Measurements from ENCODE around the gene HYI.
"Not testable (repeated sequence)": the region's sequence is repeated elsewhere in the genome, so short reads cannot be mapped to it uniquely, and the experiment has no call there.

Gene HYI, protein sequence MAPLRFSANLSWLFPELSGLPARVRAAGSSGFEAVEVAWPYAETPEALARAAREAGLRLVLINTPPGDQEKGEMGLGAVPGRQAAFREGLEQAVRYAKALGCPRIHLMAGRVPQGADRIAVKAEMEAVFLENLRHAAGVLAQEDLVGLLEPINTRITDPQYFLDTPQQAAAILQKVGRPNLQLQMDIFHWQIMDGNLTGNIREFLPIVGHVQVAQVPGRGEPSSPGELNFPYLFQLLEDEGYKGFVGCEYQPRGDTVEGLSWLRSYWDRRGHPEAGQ

DNA sequence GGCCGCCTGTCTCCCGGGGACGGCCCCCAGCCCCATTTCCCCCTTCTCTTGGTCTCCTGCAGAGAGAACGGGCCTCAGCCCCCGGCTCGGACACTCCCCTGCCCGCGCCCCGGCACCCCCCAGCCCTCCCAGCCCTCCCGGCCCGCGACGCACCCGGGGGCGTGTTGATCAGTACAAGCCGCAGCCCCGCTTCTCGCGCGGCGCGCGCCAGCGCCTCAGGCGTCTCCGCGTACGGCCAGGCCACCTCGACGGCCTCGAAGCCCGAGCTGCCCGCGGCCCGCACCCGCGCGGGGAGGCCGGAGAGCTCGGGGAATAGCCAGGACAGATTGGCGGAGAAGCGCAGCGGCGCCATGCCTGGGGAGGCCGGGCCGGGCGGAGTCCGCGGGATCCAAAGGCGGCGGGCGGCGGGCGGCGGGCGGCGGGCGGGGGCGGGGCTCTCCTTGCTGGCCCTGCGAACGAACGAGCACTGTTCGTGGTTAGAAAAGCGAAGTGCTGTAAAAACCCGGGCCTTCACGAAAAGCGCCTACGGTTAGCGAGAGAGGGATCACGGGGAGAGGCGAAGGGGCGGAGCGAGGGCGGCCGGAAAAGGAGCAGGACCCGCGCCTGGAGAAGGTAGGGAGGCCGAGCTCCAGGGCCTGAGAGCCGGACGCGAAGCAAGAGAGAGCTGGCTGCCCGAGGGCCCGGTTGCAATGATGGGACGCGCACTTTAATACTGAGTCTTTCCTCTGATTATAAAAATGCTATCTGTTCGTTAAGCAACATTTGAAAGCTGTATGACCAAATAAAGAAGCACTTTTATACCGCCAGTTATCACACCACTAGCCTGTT lies at the start of gene HYI:
HYI (minus strand) TSS at position 490 of the 828 bp plus-strand sequence; CDS start at position 352, 138 bp downstream.
- peak; percentile 90 for DNase-seq

DNA sequence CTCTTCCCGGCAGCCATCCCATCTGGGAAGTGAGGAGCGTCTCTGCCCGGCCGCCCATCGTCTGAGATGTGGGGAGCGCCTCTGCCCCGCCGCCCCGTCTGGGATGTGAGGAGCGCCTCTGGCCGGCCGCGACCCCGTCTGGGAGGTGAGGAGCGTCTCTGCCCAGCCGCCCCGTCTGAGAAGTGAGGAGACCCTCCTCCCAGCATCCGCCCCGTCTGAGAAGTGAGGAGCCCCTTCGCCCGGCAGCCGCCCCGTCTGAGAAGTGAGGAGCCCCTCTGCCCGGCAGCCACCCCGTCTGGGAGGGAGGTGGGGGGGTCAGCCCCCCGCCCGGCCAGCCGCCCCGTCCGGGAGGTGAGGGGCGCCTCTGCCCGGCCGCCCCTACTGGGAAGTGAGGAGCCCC lies 48.1 kb upstream of the HYI start:
- DNase-seq = not testable (repeated sequence)

DNA sequence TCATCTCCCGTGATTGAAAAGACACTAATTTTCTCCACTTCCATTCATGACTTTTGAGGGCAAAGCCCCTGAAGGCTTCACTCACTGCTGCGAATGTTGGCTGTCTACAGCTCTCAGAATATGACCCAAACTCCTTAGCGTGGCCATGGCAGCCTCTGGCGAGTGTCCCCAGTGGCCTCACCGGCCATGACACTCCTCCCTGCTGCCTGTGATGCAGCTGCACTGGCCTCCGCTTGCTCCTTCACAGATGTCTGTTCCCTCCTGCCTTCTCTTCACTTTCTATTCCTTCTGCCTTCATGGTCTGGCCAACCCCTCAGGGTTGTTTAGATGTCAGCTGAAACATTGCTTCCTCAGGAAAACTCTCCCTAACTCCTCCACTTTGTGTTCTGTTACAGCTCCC lies 46.2 kb upstream of the HYI start:
- no peak for DNase-seq

DNA sequence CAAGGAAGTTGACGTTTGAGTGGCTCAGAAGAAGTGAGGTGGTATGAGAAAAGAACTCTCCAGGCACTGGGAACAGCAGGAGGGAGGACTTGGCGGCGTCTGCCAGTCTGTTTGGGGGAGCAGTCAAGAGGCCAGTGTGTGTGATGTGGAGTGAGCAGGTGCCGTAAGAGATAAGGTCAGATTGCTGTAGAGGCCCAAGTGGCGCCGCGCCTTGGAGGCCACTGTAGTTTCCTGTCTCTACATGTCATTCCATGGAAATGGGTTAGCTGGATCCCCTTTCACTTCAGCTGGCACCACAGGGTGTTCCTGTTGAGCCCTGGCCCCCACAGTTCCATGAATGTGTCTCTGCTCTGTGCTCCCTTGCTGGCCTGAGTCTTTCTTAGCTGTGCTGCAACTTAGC lies 41.5 kb upstream of the HYI start:
- no peak for DNase-seq

DNA sequence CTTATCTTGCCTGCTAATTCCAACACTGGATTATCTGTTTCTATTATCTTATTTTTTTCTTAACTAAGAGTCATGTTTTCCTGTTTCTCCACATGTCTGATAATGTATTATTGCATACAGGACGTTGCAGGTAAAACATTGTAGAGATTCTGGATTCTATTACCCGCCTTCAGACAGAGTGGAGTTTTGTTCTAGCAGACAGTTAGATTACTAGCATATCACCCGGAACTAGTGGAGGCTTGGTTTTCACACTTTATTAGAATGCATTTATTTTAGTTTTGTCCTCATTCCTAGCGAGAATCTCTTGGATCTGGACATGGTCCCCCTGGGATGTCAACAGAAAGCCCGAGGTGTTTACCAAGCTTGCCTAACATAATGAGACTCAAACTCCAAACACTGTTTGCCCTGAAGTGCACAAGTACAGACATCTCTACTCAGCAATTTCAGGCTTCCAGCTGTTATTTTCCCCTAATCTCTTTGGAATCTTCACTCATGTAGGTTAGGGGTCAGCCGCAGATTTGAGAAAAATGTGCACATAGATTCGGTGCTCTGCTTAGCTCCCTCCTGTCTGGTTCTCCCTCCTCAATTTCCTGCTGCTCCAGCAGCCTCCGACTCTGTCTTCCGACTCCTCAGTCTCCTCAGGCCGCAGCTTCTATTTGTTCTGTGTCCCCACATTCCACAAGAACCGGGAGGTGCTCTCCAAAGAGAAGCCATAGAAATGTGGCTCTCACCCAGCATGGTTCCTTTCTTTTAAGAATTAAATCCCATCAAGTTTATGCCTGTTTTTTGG lies 40.1 kb upstream of the HYI start:
- no peak for DNase-seq

DNA sequence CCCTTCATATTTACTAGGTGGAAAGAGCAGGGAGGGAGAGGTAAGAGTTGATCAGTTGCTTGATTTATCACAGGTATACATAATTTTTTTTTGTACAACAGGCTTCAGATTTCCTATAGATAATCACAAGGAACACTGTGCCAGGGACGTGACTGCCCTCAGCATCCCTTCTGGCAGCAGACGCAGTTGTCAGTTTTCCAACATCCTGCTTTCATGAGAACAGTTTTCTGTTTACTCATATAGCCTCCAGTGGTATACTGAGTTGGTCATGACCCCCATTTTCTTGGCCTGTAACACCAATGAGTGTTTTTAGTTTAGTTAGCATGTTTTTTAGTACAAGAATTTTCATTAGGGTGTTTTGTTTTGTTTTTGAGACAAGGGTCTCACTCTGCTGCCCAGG lies 39.1 kb upstream of the HYI start:
- no peak for DNase-seq

DNA sequence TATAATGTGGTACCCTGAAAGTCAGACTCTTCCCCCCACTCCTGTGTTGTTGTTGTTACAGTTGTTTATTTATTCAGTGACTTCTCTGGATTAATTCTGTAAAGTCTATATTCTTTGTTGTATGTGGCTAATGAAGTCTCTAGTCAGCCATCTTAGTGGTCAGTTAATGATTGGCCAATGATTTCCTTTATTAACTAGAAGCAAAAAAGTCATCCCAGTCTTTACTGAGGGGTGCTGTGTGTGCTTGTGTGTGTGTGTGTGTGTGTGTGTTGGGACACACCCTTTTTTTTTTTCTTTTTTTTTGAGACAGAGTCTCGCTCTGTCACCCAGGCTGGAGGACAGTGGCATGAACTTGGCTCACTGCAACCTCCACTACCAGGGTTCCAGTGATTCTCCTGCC lies 37.3 kb upstream of the HYI start:
- DNase-seq = no peak

DNA sequence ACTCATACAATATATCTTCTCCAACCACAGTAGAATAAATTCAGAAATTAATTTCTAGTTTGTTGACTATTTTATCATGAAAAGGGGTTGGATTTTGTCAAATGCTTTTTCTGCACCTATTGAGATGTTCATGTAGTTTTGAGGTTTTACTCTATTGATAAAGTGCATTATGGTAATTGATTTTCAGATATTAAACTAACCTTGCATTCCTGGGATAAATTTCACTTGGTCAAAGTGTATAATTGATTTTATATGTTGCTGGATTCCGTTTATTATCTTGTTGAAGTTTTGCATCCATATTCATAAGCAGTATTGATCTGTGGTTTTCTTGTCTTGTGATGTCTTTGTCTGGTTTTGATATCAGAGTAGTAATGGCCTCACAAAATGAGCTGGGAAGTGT lies 34.4 kb upstream of the HYI start:
- DNase-seq = no peak

DNA sequence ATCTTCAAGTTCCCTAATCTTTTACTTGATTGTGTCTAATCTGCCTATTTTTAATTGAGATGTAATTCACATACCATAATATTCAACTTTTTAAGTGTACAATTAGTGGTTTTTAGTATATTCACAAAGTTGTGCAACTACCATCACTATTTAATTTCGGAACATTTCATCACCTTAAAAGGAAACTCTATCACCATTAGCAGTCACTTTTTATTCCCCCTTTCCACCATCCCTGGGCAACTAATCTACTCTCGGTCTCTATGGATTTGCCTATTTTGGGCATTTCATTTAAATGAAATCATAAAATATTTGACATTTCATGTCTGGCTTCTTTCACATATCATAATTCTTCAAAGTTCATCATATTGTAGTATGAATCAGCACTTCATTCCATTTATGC lies 30.6 kb upstream of the HYI start:
- DNase-seq = no peak

DNA sequence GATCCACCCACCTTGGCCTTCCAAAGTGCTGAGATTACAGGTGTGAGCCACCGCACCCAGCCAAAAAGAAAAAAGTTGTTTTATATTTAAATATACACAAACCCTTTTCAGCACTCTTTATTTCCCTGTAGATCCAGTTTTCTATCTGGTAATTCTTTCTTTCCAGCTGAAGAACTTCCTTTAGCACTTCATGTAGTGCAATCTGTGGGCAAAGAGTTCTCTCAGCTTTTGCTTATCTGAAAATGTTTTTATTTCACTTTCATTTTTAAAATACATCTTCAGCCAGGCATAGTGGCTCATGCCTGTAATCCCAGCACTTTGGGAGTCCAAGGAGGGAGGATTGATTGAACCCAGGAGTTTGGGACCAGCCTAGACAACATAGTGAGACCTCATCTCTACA lies 28.5 kb upstream of the HYI start:
- no peak for DNase-seq

DNA sequence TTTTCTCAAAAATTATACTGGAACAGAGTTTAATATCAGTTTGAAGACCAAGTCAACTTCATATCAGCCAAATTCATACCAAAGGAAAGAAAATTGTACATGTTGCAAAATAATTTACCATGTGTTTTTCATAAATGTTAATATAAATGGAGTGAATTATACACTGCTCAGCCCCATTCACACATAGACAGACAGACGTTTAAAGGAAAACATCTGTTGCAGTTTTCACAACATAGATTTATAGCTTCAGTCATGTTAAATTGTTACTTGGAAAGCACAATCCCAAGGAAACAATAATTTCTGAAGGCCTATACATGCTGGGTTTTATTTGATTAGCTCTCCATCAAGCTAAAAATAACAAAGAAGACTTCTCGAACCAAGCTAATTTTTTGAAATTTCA lies 27.8 kb upstream of the HYI start:
- no peak for DNase-seq

DNA sequence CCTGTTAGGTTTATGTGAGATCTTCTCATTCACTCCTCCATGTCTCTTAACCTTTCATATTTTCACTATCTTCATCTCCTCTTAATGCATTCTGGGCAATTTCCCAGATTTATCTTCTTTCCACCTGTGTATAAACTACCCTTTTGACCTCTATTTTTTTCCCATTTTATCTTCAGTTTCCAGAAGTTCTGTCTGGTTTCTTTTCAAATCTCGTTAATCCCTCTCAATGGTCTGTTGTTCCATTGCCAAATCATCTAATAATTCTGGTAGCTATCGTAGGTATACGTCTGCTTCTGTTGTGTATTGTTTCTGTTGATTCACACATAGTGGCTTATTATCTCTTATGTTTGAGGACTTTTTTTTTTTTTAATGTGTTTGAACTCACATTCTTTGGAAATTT lies 25.7 kb upstream of the HYI start:
- DNase-seq = no peak

DNA sequence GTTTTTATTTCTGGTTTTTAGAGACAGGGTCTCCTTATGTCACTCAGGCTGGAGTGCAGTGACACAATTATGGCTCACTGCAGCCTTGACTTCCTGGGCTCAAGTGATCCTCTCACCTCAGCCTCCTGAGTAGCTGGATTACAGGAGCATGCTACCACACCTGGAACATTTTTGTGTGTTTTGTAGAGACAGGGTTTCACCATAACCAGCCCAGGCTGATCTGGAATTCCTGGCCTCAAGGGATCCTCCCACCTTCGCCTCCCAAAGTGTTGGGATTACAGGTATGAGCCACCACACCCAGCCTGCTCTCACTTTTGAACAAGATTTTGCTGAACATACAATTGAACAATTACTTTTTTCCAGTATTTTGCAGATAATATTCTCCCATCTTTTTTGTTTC lies 24.0 kb upstream of the HYI start:
- no peak for DNase-seq

DNA sequence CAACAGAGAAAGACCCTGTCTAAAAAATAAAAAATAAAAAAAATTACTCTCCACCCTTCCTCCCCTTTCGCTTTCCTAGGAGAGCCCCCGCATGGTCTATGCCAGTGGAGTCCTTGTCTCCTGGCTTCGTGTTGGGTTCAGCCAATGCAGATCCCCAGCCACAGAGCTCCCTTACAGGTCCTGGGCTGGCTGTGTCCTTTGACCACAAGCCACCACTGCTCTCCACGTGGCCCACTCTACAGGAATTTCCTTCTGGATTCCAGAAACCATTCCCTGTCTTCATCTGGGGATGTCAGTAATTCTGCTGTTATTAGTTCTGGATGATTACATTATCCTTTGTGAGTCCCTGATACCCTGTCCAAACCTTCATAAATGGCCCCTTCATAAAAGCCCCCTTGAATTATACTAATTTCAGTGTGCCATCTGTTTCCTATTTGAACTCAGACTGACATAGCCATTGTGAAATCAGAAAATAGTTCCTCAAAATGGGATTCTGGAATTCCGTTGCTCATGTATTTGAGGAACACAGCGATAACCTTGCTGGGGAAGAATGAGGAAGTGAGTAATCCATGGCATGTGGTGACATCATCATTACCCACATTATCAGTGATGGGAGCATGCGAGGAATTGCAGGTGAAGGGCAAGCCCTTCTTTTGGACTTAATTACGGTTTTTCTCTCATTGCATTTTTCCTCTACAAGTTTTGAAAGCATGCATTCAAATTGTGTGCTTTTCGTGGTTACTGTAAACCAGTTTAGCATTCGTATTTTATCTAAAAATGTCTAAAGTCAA lies 22.1 kb upstream of the HYI start:
- not testable (repeated sequence) for DNase-seq

DNA sequence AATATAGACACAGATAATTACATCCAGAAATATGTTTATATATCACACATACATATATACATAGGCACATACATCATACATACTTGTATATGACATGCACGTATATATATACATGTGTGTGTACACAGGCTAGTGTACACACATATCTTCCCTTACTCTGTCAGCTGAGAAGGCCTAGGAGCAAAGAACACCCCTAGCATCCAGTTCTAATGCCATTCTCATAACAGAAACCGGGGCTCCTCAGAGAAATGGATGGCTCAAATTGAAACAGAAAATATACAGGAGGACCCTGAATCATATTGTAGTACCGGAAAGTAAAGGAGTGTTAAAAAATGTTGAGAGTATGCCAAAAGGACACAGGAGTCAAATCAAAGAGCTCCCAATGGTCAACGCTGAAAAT lies 19.7 kb upstream of the HYI start:
- no peak for DNase-seq

DNA sequence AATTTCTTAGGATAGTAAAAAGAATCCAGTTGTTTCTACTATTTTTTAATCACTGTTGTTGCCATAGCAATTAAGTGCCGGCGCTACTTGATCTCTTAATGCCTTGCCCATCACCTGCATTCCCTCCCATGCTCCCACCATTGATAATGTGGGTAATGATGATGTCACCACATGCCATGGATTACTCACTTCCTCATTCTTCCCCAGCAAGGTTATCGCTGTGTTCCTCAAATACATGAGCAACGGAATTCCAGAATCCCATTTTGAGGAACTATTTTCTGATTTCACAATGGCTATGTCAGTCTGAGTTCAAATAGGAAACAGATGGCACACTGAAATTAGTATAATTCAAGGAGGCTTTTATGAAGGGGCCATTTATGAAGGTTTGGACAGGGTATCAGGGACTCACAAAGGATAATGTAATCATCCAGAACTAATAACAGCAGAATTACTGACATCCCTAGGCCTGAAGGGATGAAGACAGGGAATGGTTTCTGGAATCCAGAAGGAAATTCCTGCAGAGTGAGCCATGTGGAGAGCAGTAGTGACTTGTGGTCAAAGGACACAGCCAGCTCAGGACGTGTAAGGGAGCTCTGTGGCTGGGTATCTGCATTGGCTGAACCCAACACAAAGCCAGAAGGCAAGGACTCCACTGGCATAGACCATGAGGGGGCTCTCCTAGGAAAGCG lies 18.9 kb upstream of the HYI start:
- DNase-seq = not testable (repeated sequence)

DNA sequence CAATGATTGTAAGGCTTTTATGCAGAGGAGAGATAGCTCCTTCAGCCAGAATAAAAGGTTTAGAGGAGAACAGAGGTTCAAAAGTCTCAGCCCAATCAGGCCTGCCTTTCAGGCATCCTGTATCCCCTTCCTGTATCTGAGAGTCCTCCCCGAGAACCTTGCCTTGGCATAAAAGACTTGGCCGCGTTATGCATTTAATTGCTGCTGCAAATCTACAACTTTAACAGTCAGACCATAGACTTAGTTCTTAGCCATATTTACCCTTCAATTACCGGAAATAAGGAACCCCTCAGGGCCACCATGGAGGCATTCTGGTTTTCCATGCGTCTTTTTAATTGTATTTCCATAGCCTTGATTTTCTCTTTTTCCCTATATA lies 18.3 kb upstream of the HYI start:
- DNase-seq = no peak

DNA sequence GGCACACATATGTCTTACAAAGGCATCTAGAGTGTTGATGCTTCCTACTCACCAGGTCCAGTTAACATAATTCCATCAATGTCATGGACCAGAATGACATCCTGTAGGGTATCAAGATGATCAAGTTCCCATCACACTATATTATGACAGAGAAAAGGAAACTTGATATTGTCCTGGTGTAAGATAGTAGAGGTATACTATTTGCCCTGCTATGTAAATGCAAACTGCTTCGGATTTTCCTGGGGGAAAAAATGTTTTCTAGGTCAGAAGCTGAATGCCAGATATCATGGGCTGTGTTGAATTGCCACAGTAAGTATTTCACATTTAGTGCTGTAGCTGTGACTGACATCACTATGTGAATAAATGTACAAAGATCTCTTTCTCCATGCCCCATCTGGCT lies 16.2 kb upstream of the HYI start:
- no peak for DNase-seq

DNA sequence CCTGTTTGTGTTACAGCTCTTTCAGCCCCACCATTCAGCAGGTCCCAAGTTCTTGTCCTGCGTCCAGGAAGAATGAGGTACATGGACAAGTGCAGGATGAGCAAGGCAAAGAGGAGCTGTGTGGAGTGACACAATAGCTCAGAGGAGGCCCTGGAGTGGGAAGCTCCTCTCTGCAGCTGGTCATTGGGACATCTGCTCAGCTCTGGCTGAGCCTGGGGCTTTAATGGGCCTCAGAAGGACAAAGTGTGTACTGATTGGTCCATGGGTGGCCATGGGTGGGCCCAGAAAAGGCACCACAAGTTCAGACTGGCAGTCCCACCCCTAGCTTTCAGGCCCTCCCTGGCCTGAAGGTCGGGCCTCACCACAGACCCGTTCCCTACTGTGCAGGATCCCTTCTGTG lies 14.7 kb upstream of the HYI start:
- DNase-seq = no peak

DNA sequence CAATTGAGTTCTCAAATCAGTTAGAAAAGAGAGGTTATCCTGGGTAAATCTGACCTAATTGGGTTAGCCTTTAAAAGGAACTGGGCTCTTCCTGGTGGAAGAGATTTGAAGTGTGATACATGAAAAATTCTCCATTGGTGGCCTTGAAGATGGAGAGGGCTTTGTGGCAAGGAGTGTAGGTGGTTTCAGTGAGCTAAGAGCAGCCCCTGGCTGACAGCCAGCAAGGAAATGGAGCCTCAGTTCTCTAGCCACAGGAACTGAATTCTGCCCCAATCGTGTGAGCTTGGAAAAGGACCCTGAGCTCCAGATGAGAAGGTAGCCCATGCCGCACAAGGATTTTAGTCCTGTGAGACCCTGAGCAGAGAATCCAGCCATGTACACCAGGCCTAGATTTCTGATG lies 12.7 kb upstream of the HYI start:
- DNase-seq = no peak

DNA sequence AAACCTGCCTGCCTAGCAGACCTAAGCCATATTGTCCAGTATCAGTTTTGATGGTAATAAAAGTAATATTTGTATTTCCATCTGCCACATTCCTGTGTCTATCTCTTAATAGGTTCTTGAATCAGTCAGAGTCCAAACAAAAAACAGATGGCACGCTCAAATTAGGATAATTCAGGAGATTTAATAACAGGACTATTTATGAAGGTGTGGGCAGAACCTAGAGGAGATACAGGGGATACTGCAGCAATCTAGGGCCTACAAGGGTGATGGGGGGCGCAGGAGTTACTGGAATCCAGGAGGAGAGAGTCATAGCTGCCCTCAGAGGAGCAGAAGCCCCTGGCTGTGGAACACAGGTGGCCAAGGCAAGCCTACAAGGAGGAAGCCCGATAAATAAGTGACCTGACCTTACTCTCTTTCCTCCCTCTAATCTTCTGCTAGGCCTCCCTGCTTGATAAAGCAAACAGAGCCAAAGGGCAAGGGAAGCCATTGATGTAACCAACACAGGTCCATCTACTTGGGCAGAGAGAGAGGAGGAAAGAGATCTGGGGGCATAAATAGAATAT lies 11.9 kb upstream of the HYI start:
- no peak for DNase-seq

Data from NCI-H1105 (cell line).